ENCODE results near the gene RAP1GAP.

RAP1GAP gene

DNA sequence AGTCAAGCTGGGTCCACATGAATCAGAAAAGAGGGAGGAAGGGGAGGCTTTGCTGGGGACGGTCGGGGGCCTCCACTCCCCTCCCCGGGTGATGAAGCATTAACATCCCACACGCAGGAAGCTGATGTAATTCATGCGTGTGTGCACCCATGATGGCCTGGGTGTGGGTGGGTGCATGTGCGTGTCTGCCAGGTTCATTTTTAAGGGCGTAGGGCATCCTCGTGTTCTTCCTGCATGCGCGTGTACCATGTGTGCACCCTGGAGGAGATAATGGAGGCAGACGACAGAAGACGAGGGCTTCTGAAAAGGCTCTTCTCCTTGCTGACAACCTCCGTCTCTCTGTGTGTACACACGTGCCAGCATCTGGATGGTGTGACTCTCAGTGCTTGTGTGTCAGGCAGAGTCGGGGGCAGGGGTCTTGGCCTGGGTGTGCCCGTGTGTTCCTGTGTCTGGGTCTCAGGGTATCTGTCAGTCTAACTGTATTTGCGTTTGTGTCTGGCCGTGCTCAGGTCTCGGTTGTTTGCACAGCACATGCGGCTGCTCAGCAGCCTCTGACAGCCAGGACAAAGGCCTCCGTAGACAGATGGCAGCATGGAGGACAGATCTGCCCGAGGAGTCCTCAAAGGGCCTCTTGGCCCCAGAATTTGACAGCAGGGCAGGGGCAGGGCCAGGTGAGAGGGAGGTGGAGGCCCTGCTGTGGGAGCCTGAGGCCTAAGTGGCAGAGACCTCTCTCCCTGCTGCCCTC, 2.4 kb downstream of the RAP1GAP start:
- no peak for DNase-seq (ENCODE audit: low read depth)
- no peak overlapping the region for H3K4me3 ChIP-seq (ENCODE audit: low read depth, low read length)
- TF ChIP-seq, protein P1, sequence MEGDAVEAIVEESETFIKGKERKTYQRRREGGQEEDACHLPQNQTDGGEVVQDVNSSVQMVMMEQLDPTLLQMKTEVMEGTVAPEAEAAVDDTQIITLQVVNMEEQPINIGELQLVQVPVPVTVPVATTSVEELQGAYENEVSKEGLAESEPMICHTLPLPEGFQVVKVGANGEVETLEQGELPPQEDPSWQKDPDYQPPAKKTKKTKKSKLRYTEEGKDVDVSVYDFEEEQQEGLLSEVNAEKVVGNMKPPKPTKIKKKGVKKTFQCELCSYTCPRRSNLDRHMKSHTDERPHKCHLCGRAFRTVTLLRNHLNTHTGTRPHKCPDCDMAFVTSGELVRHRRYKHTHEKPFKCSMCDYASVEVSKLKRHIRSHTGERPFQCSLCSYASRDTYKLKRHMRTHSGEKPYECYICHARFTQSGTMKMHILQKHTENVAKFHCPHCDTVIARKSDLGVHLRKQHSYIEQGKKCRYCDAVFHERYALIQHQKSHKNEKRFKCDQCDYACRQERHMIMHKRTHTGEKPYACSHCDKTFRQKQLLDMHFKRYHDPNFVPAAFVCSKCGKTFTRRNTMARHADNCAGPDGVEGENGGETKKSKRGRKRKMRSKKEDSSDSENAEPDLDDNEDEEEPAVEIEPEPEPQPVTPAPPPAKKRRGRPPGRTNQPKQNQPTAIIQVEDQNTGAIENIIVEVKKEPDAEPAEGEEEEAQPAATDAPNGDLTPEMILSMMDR (IDR thresholded peaks at IDR 0.05; ENCODE audit: control insufficient read depth, extremely low read depth, insufficient read depth), result no peak

DNA sequence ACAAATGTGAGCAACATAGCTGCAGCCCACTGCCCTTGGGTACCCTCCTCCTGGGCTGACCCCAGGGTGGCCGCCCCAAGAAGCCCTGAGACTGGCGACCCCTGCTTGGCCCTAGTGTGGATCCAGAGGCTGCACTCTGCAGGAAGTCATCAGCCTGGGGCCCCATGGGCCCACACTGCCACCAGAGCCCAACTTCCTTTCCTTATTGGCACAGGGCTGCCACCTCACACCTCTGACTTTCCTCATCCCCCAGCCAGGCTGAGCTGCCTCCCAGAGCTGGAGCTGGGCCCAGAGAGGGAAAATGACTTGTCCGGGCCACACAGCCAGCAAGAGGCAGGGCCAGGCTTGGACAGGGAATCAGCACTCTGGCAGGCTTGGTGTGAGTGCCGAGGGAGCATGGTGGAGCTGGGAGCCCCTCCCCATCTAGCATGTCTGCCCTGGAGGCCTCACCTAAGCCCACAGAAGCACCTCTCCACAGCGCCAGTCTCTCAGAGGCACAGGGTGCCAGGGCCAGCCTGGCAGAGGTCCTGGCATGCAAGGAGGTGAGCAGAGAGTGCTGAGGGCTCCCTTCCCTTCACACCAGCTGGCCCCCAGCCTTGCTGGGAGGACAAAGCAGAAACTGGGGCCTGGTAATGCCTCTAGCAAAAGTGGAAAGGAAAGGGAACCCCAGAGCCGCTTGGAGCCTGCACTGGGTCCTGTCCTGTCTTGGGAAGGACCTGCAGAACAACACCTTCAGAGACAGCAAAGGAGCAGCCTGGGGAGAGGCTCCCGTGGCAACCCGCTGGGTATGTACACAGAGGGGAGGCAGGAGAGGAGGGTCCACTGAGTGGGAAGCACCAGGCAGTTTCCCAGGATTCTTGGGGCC, 3.2 kb downstream of the RAP1GAP start:
- TF ChIP-seq, protein P1 (IDR thresholded peaks at IDR 0.05; ENCODE audit: control insufficient read depth, extremely low read depth, insufficient read depth), result no peak
- no peak overlapping the region for H3K4me3 ChIP-seq (ENCODE audit: low read depth, low read length)
- DNase-seq (ENCODE audit: low read depth), result no peak

DNA sequence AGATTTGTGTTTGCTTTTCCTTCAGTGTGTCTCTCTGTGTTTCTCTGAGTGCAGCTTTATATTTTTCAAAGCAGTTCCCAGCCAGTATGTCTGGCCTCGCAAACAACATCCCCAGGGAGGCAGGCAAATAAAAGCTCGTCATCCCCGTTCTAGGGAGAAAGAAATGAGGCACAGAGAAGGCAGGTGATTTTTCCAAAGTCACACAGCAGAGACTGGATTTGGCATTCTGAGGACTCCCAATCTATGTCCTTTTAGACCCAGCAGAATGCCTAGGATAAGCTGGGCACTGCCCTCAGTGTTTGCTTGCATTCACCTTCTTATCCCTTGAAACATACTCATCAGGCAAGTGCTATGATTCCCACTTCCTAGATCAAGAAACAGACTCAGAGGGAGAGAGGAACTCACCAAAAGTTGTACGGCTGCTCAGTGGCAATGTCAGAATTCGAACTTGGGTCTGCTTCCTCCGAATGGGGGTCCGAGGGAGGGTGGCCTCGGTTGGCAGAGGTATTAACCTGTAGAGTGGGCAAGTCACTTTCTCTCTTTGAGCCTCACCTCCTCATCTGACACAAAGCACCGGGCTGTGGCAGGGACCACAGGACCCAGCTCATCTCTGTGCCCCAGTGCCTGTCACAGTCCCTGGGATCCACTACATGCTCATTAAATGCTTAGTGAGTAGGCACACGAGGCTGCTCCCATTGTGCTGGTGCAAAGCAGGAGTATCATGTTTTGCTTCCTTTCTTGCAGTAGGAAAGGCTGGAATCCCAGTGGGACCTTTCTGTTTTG, 4.2 kb downstream of the RAP1GAP start:
- H3K4me3 ChIP-seq (ENCODE audit: low read depth, low read length), result no peak overlapping the region
- TF ChIP-seq, protein P1 (IDR thresholded peaks at IDR 0.05; ENCODE audit: control insufficient read depth, extremely low read depth, insufficient read depth), result no peak
- no peak for DNase-seq (ENCODE audit: low read depth)

DNA sequence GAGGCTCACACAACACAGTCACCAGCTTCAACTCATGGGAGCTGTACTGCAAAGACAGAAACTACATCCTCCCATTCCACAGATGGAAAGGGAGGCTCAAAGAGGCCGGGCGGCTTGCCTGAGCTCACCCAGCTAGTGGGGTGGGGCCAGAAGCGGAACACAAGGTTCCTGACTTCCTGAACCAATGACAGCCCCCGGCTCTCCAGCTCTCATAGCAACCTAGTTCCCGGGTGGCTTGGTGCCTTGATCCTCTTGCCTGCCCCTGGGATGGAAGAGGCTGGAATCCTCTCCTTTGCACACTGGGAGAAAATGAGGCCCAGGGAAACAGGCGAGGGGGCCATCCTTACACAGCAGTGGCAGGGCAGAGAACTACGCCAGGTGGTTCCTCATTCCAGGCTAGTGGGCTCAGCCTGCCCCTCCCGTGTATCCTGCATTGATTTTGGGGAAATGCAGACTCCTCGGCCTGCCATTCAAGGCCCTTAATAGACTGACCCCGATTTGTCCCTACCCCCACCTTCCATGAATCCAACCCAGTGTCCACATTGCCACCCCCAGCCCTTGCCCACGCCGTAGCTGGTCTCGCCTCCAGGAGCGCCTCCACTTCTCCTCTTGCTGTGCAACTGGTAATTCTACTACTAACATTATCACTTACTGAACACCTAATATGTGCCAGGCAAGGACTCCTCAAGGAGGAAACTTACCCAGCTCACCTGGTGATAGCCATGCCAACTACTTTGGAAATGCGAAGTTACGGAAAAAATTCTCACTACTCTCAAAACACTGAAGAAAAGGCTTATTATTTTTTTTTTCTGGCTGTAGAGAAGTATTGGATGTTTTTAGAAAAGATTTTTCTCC, 5.0 kb downstream of the RAP1GAP start:
- DNase-seq (ENCODE audit: low read depth), result no peak
- H3K4me3 ChIP-seq (ENCODE audit: low read depth, low read length), result no peak overlapping the region
- TF ChIP-seq, protein P1 (IDR thresholded peaks at IDR 0.05; ENCODE audit: control insufficient read depth, extremely low read depth, insufficient read depth), result no peak

DNA sequence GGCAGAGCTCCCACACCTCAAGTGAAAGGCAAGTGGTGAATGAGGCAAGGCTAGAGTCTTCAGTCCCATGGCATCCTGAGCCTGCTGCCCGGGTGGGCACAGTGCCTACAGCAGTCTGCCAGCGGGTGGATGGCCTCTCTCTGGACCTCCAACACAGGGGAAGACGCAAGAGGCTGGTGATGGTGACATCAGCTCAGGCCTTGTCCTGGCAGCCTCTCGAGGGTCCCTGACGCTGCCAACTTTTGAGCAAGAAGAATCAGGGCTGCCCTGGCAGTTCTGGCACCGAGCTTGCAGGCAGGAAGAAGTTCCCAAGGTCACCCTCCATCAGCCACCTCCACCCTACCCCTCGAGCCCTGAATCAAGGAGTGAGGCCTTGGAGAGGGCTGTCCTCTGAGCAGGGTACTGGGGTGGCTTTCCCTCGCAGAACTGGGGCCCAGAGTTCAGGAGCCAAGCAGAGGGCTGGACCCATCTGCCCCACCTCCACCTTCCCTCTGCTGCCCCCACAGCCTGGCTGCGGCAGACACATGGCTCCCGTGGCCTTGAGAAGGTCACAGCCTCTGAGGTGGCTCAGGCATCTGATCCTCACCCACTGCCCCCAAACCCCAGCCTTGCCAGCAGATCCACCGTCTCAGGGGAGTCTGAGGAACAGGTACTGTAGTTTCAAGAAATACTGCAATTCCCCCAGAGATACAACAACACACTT, 5.8 kb downstream of the RAP1GAP start:
- no peak for DNase-seq (ENCODE audit: low read depth)
- TF ChIP-seq, protein P1 (IDR thresholded peaks at IDR 0.05; ENCODE audit: control insufficient read depth, extremely low read depth, insufficient read depth), result no peak
- no peak overlapping the region for H3K4me3 ChIP-seq (ENCODE audit: low read depth, low read length)
